Measurements from ENCODE around the gene VASP. TPM values are rescaled to one million over a fixed set of nuclear protein-coding genes. Genes with fewer than 3 reads are reported as not detected.

VASP gene
- total and polyA plus RNA-seq, 9 of the 15 experiments (the other 6 are each of a cell fraction or from before 2014, with no cell fraction given): 16.7 to 261 (median 112) TPM

DNA sequence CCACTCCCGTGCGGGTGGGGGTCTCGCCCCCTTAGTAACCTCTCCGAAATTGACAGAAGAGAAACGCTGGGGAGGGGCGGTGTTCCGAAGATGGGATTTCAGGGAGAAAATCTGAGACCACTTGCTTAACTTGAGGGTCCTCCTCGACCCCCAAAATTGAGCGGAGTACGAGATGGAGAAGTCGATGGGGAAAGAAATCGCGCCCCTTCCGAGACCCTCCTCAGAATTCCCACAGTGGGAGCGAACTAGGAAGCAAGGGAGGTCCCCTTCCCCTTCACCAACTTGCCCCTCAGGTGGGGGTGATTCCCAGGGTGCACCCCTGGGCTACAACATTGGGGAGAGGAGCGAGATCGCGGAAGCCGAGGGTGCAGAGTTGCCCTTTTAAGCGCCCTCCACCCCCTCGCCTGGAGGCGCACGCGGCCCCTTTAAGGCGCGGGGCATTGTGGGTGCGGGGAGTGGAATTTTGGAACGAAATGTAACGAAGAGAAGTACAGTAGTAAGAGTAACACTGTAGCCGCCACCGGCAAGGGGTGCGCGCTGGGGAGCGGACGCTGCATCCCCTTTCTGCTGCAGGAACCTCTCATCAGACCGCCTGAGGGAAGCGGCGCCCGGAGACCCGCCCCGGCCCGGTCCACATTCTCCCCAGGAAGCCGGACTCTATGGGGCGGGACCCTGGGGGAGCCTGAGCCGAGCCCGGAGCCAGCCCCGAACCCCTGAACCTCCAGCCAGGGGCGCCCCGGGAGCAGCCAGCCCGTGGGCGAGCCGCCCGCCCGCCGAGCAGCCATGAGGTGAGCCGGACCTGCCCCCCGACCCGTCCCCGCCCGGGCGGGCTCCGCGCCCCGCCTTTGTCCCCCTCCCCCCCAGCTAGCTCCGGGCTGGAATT is at the start of gene VASP (continued):
- TF ChIP-seq, protein P1, sequence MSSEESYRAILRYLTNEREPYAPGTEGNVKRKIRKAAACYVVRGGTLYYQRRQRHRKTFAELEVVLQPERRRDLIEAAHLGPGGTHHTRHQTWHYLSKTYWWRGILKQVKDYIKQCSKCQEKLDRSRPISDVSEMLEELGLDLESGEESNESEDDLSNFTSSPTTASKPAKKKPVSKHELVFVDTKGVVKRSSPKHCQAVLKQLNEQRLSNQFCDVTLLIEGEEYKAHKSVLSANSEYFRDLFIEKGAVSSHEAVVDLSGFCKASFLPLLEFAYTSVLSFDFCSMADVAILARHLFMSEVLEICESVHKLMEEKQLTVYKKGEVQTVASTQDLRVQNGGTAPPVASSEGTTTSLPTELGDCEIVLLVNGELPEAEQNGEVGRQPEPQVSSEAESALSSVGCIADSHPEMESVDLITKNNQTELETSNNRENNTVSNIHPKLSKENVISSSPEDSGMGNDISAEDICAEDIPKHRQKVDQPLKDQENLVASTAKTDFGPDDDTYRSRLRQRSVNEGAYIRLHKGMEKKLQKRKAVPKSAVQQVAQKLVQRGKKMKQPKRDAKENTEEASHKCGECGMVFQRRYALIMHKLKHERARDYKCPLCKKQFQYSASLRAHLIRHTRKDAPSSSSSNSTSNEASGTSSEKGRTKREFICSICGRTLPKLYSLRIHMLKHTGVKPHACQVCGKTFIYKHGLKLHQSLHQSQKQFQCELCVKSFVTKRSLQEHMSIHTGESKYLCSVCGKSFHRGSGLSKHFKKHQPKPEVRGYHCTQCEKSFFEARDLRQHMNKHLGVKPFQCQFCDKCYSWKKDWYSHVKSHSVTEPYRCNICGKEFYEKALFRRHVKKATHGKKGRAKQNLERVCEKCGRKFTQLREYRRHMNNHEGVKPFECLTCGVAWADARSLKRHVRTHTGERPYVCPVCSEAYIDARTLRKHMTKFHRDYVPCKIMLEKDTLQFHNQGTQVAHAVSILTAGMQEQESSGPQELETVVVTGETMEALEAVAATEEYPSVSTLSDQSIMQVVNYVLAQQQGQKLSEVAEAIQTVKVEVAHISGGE (CRISPR knock-in tag; IDR thresholded peaks at IDR 0.05): no peak; a peak in 1 of 6 replicates
- TF ChIP-seq, protein P2, sequence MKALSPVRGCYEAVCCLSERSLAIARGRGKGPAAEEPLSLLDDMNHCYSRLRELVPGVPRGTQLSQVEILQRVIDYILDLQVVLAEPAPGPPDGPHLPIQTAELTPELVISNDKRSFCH (CRISPR knock-in tag; IDR thresholded peaks at IDR 0.05): no peak
- TF ChIP-seq, protein P2 (tag; IDR thresholded peaks at IDR 0.05): 0 out of 2 replicates have a peak, but pooled peaks have one; percentile 27
- TF ChIP-seq, protein P3, sequence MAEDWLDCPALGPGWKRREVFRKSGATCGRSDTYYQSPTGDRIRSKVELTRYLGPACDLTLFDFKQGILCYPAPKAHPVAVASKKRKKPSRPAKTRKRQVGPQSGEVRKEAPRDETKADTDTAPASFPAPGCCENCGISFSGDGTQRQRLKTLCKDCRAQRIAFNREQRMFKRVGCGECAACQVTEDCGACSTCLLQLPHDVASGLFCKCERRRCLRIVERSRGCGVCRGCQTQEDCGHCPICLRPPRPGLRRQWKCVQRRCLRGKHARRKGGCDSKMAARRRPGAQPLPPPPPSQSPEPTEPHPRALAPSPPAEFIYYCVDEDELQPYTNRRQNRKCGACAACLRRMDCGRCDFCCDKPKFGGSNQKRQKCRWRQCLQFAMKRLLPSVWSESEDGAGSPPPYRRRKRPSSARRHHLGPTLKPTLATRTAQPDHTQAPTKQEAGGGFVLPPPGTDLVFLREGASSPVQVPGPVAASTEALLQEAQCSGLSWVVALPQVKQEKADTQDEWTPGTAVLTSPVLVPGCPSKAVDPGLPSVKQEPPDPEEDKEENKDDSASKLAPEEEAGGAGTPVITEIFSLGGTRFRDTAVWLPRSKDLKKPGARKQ (CRISPR knock-in tag; IDR thresholded peaks at IDR 0.05): no peak
- TF ChIP-seq ILF3 (IDR thresholded peaks at IDR 0.05; ENCODE audit: borderline replicate concordance): no peak; the same call in 1 of the 2 replicates
- TF ChIP-seq, protein P4, sequence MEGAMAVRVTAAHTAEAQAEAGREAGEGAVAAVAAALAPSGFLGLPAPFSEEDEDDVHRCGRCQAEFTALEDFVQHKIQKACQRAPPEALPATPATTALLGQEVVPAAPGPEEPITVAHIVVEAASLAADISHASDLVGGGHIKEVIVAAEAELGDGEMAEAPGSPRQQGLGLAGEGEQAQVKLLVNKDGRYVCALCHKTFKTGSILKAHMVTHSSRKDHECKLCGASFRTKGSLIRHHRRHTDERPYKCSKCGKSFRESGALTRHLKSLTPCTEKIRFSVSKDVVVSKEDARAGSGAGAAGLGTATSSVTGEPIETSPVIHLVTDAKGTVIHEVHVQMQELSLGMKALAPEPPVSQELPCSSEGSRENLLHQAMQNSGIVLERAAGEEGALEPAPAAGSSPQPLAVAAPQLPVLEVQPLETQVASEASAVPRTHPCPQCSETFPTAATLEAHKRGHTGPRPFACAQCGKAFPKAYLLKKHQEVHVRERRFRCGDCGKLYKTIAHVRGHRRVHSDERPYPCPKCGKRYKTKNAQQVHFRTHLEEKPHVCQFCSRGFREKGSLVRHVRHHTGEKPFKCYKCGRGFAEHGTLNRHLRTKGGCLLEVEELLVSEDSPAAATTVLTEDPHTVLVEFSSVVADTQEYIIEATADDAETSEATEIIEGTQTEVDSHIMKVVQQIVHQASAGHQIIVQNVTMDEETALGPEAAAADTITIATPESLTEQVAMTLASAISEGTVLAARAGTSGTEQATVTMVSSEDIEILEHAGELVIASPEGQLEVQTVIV (CRISPR knock-in tag; IDR thresholded peaks at IDR 0.05; ENCODE audit: borderline replicate concordance): 0 out of 2 replicates have a peak, but pooled peaks have one; percentile 34
- TF ChIP-seq ZNF12 (CRISPR knock-in tag; IDR thresholded peaks at IDR 0.05): no peak
- TF ChIP-seq, protein P5, sequence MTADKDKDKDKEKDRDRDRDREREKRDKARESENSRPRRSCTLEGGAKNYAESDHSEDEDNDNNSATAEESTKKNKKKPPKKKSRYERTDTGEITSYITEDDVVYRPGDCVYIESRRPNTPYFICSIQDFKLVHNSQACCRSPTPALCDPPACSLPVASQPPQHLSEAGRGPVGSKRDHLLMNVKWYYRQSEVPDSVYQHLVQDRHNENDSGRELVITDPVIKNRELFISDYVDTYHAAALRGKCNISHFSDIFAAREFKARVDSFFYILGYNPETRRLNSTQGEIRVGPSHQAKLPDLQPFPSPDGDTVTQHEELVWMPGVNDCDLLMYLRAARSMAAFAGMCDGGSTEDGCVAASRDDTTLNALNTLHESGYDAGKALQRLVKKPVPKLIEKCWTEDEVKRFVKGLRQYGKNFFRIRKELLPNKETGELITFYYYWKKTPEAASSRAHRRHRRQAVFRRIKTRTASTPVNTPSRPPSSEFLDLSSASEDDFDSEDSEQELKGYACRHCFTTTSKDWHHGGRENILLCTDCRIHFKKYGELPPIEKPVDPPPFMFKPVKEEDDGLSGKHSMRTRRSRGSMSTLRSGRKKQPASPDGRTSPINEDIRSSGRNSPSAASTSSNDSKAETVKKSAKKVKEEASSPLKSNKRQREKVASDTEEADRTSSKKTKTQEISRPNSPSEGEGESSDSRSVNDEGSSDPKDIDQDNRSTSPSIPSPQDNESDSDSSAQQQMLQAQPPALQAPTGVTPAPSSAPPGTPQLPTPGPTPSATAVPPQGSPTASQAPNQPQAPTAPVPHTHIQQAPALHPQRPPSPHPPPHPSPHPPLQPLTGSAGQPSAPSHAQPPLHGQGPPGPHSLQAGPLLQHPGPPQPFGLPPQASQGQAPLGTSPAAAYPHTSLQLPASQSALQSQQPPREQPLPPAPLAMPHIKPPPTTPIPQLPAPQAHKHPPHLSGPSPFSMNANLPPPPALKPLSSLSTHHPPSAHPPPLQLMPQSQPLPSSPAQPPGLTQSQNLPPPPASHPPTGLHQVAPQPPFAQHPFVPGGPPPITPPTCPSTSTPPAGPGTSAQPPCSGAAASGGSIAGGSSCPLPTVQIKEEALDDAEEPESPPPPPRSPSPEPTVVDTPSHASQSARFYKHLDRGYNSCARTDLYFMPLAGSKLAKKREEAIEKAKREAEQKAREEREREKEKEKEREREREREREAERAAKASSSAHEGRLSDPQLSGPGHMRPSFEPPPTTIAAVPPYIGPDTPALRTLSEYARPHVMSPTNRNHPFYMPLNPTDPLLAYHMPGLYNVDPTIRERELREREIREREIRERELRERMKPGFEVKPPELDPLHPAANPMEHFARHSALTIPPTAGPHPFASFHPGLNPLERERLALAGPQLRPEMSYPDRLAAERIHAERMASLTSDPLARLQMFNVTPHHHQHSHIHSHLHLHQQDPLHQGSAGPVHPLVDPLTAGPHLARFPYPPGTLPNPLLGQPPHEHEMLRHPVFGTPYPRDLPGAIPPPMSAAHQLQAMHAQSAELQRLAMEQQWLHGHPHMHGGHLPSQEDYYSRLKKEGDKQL (CRISPR knock-in tag; IDR thresholded peaks at IDR 0.05; ENCODE audit: borderline replicate concordance): no peak; the same call in 1 of the 2 replicates
- TF ChIP-seq PHB (CRISPR knock-in tag; IDR thresholded peaks at IDR 0.05): peak; percentile 72; the same call in 1 of the 2 replicates
- peak; percentile 66; the same call in 1 of the 2 replicates for TF ChIP-seq MBD2 (IDR thresholded peaks at IDR 0.05; ENCODE audit: borderline replicate concordance, low read depth)
- no peak for TF ChIP-seq ZNF507 (tag; conservative IDR thresholded peaks at IDR 0.05)

Data from K562 (cell line).